NCI-H1694 (cell line): Measurements from ENCODE around the gene GSTA2.
"Not testable (repeated sequence)": the region's sequence is repeated elsewhere in the genome, so short reads cannot be mapped to it uniquely, and the experiment has no call there.

Experiments used
- DNase-seq: peaks from one replicate; lab custom pipeline; 2025; lab: John Stamatoyannopoulos, UW

The GSTA2 gene

DNA sequence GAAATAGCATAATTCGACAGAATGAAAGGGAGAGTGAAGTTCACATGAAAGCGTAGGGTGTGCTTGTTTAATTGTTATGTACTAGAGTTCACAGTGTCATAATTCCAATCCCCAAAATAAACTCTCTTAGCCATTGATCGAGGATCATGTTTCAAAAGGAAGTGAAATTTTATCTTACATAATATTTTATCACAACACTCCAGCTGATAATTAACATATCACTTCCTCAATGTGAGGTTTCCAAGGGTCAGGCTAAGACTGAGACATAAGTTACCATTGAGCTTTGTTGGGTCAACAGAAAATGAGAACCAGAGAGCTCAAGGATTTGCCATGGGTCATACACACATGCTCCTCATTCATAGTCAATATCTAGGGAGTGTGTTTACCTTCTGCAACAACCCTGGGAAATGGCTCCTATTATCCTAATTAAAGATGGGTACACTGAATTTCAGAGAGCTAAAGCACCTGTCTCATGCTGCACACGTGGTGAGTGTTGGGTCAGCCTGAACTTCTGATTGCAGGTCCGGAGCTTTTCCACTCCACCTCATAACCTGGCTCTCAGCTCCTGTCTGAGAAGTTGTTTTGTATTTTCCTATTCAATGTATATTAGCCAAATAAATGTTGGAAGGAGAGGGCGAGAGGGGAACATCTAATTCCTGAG, 3.0 kb downstream of the GSTA2 start:
- DNase-seq: no peak

DNA sequence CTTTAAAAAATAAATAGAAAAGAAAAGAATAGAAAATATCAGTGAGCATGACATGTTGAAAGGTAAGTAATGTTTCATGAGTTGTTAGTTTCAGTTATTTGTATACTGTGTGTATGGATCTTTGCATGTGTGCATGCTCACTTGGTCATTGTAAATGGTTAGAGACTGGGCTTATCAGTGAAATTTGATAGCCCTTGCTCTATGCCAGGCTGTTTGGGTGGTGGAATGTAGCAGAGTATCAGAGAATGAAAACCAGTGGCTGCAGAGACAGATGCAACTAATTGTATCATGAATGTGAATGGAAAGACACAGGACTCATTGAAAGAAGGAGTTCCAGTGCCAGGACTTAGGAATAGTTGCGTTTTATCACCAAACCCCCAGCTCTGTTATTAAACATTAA, 4.2 kb downstream of the GSTA2 start:
- no peak for DNase-seq

DNA sequence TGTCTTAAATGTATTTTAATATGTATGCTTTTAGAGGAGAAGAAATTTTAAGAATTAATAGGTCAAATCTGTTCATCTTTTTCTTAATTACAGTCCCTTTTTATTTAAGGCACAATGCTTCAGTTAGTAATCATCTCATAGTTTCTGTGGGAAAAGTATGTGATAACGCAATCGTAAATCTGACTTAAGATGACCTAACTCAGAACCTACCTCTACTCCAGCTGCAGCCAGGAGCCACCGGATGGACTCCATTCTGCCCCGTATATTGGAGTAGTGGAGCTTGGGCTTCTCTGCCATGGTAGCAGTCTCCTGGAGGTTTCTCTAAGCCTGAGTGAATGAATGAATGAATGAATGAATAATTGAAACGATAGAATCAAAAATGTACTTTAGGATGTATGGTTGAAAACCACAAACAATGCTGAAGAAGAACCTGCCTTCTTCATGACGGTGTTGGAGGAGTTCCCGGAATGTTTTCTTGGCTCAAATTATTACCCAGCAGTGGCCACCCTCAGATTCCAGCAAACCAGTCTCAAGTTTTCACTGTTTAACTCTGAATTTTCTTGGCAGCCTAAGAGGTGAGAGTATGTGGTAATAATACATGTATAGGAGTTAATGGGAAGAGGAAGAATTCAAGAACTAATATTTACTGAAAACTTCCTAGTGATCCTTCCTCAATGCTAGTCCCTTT, 5.5 kb downstream of the GSTA2 start:
- DNase-seq: not testable (repeated sequence)

DNA sequence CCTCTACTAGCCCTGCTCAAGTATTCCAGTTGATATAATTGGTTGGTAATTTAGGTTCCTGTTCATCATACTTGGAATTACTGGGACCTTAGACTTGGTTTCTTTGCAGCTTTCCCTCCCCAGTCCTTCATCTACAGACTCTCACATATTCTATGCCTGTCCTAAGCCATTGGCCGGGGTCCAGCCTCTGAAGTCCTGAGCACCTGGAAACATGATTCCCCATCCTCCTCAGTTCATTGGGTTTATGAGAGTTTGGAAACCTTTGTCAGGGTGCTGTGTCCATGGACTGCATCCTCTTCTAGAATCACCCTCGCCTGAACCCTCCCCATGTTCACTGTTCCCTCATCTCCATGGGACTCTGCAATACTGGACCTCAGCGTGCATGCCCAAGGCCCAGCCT, 8.8 kb downstream of the GSTA2 start:
- DNase-seq: no peak

DNA sequence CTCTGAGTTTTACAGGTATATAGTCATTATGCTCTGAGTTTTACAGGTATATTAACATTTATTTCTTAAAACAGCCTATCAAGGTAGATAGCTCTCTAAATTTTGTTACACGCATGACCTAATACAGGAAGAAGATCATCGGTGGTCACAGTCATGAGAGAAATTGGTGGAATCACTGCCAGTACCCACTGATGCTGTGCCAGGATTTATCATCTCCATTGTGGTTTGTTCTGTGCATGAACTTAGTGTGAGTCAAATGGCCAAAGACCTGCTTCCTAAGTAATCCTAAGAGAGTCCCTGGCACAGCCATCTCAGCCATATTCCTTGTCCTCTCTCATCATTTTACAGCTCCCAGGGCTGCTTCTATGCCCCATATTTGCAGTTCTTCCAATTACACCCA, 10.1 kb downstream of the GSTA2 start:
- DNase-seq: not testable (repeated sequence)

DNA sequence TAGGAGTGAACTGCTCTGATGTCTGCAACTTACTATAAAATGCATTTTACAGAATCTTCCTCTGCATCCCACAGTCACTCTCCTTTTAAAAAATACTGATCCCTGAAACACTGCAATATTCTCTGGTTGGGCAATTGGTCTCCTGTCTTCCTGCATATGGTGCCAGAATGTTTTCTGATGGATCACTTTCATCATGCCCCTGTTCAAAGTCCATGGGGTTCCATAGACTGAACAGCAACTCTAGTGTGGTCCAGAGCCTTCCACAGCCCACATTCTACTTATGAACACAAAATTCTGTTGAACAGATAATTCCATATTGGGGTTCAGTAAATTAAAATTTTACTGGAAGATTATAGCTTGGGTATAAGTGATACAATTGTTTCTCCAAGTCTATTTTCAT, 11.0 kb downstream of the GSTA2 start:
- no peak for DNase-seq

DNA sequence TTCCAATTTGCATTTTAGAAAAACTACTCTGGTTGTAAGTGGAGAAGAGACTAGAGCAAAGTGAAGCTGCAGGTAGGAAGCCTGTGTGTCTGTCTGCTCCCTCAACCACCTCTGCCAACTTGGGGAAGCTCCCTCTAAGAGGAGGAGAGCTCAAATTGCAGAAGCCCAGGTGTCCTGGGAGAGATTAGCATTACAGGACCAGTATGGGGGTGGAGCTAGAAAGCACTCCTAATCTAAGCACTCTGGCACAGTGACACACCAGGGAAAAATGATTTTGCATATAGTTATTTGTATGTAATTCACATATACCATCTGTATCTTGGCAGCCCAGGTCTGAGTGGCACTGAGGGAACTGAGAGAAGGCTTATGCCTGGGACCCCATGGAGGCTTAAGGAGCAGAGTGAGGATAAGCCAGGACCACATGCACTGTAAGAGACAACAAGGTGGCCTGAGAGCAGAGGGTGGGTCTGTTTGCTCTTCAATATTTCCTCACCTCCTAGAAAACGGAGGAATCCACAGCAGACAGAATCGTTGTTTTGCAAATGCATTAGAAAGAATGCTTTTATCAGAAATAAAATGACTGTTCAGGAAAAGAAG, 13.6 kb downstream of the GSTA2 start:
- no peak for DNase-seq

DNA sequence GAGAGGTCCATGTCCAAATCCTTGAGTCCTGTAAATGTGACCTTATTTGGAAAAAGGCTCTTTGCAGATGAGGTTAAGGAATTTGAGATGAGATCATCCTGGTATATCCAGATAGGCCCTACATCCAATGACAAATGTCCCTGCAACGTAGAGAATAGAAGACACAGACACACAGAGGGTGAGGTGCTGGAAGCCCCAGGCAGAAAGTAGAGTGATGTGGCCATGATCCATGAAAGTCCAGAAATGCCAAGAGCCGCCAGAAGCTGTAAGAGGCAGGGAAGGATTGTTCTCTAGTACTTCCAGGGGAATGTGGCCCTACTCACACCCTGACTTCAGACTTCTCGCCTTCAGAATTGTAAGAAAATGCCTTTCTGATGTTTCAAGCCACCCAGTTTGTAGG, 16.0 kb downstream of the GSTA2 start:
- not testable (repeated sequence) for DNase-seq

DNA sequence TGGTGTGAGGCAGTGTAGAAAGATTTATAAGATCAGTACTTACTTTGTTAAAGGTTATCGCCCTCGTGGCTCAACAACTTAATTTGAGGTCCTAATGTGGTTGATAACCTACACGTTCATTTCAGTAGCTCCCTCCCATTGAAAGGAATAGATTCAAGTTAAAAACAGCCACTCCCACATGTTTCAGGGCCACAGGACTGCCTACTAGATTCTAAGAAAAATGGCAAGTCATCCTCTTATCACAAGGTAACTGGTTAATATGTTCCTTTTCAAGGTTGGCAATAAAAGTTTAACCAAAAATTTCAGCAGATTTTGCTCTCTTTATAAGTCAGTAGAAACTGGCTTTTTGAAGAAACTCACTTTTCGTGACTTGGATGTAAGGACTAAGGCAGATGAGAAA, 17.1 kb downstream of the GSTA2 start:
- no peak for DNase-seq

DNA sequence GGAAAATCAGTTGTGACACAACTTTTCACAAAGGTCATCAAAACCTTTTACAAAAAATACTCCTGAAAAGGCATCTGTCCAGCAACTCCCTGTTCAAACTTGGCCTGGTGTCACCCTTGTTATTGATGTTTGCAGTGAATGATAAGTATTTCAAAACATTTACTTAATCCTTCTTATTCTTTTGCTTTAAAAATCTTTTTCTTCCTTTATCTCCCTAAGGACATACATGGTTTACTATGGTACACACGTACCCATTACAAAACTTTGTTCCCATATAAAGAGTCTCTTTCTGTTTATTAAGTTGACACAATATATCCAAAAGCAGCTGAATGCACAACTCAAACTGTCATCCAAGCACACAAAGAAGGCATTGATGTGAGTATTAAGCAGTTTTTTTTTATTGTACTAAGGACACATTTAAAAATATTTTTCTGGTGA, 17.5 kb downstream of the GSTA2 start:
- no peak for DNase-seq

DNA sequence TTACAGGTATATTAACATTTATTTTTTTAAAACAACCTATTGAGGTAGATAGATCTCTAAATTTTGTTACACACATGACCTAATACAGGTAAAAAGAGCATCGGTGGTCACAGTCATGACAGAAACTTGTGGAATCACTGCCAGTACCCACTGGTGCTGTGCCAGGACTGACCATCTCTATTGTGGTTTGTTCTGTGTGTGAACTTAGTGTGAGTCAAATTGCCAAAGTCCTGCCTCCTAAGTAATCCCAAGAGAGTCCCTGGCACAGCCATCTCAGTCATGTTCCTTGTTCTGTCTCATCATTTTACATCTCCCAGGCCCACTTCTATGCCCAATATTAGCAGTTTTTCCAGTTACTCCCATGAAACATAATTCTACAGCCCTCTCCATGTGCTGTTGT, 21.4 kb downstream of the GSTA2 start:
- DNase-seq: no peak

DNA sequence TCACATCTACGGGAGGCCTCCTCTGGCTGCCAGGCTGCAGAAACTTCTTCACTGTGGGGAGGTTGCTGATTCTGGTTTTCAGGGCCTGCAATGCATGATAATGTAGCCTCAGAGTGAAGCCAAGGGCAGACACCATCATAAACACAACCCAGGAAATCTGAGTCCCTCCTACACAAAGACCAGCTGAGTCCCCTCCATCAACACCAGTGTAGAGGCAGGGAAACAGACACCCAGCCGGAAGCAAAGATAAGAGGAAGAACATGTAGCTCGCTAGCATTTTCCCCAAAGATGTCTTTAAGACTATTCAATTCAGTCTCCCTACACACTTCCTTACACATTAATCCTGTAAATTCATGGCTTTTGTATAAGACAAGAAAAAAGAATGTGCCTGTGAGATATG, 23.6 kb downstream of the GSTA2 start:
- no peak for DNase-seq

DNA sequence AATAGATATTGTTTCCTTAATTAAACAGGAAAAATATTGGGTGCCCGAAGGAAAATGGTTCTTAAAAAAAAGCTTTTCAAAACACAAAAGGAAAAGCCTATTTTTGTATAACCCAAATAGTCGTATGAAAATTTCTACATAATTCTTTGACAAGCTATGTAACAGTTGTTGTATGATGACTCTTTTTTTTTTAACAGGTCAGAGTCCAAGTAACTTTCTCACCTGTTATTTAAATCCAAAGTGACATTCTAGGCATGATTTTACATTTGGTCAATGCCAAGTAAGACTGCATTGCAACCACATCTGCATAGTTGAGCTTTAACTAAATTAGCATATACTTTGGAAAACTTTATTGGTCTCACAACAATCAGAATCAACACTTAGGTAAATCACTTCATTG, 24.1 kb downstream of the GSTA2 start:
- DNase-seq: no peak

DNA sequence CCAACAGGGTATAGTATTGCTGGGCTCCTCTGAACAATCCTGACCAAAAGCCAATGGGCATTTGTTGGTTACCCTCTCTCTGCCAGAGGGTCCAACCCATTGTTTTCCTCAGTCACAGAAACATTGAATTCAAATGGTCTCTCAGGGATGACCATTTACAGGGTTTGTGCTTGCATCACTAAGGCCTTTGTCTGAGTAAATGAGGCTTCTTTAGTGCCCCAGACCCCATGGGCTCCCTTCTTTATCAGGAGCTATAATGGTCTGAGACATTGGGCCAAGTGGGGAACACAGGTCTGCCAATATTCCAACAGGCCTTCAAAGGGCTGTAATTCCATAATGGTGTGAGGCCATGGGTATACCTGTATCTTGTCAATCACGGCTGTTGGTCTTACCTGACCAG, 27.1 kb downstream of the GSTA2 start:
- no peak for DNase-seq

DNA sequence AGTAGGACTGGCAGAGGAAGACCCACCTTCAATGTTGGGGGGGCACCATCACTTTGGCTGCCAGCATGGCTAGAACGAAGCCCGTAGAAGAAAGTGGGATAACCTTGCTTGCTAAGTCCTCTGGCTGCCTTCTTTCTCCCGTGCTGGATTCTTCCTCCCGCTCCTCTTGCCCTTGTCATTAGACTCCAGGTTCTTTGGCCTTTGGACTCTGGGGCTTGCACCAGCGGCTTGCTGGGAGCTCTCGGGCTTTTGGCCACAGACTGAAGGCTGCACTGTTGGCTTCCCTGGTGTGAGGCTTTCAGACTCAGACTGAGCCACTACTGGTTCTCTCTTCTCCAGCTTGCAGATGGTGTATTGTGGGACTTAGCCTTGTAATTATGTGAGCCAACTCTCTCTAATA, 28.2 kb downstream of the GSTA2 start:
- DNase-seq: no peak

DNA sequence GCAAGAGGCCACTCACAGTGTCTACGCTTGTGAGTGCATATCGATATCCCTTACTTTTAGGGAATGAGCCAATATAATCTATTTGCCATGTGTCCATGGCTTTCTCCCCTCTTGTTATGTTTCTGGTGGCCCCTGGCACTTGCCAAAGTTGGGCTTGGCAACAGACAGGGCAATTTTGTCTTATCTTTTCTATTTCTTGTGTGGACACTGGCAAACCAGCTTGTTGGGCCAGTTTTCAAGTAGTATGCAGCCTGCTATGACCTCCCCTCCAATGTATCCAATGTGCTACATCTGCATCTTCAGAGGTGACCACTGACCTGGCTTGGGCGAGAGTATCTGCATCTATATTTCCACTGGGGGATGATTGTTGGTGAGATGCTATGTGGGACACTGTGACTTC, 29.2 kb downstream of the GSTA2 start:
- no peak for DNase-seq

DNA sequence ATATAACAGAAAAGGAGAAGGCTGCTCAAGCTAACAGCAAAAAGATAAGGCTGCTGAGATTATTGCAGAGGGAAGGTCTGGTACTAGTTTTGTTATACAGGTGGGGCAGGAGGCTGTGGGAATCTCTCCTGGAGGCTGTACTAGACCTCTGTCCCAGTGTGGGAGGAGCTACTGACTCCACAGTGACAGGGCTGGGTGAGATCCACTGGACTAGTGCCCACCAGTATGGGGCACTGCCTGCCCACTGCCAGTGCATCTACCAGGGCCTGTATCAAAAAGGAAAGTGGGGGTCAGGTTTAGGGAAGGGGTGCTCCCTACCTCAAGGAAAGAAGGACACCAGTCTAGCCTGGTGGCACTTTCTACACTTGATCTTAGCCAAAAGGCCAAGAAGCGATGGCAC, 30.1 kb downstream of the GSTA2 start:
- DNase-seq: no peak

DNA sequence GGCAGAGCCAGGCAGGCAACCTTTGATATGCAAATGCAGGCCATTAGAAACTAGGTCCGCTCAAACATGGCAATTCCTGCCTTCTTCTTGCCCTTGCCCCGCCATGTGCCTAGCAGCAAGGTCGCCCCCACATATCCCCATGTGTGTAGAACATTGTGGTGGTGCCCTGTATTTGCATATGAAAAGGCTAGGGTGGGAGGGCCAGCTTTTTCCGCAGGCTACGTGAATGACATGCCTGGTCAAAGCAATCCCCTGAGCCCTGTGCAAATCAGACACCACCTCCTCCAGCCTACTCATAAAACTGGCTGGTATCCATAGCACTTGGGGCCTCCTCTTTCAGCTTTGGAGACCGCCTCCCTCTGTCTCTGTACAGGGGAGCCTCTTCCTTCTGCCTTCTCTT, 31.6 kb downstream of the GSTA2 start:
- no peak for DNase-seq

DNA sequence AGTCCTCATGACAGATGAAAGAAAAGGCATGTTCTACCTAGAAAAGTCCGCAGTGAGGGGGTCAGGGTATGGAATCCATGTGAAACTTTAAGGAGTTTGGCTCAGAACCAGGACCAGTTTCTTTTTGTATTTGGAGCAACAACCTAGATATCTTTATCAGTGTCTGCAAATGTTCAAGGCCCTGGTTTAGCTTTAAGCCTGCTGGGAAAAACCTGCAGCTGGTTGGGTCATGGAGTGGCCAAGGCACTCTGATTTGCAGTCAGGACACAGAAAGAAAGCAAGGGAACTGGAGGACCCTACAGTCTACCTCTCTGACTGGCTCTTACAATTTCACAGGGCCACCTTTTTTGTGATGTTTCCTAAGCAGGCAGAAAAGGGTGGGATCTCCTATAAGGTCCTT, 33.7 kb downstream of the GSTA2 start:
- no peak for DNase-seq

DNA sequence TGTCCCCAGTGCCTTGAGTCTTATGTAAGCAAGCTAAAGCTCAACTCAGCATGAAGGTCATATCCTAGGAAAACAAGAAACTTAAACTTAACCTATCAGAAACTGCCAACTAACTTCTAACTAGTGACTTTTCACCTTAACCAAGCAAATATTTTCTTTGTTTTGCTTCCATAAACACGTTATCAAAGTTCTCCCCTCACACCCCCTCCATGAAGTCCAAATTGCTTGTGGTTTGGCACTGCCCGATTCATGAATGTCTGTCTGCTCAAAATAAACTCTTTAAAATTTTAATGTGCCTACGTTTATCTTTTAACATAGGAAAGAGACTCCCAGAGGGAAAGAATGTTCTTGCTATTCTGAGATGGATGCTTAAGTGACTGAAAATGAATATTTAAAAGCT, 34.9 kb downstream of the GSTA2 start:
- no peak for DNase-seq

DNA sequence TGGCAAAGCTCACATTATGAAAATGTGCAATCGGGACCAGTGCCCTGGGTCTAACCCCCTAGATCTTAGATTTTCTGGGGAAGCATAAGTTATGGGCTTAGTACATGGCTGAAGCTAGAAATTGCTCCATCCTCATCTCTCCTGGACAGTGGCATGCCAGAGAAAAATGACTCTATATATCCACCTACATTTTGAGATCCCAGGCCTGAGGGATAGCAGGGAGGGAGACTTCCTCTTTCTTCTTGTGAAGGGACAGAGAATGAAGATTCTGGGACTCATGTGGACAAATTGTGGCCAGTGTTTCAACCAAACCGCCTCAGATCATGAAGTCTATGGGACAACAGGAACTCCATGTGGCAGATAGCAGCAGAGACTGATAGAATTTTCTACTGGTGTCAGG, 35.4 kb downstream of the GSTA2 start:
- no peak for DNase-seq

DNA sequence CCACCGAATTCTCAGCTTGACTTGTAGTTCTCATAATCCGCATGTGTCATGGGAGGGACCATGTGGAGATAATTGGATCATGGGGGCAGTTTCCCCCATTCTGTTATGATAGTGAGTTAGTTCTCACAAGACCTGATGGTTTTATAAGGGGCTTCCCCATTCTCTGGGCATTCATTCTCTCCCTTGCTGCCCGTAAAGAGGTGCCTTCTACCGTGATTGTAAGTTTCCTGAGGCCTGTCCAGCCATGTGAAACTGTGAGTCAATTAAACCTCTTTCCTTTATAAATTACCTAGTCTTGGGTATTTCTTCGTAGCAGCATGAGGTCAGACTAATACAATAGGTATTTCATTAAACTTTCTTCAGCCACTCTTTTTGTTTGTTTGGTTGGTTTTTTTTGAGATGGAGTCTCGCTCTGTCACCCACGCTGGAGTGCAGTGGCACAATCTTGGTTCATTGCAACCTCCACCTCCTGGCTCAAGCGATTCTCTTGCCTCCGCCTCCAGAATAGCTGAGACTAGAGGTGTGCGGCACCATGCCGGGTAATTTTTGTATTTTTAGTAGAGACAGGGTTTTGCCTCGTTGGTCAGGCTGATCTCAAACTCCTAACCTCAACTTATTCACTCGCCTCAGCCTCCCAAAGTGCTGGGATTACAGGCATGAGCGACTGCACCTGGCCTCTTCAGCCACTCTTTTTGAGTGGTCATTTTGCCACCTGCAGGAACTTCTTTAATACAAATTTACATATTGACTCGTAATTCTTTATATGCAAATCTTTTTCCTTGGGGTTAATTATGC, 36.3 kb downstream of the GSTA2 start:
- DNase-seq: no peak

DNA sequence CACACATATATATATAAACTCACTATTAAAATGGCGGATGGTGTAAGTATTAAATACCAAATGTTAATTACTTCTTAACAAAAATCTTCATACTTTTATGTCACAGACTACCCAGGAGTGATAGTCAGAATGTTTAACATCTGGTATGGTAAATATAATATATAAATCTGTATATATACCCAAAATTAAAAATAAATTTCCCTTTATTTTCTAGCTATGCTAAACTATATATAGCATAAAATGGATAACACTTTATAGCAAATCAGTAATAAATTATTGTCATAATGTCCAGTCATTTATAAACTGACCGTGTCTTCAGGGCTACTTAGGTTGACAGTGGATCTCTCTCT, 37.1 kb downstream of the GSTA2 start:
- DNase-seq: no peak
